ENCODE measurements around the gene GPX3.

Gene GPX3

GRCh38 chr5:151036556-151036955, 16.2 kb downstream of the GPX3 start:
- Histone ChIP-seq H3K36me3 (ENCODE audit: control insufficient read depth, insufficient read depth, low read length, severe bottlenecking) (peaks cover 67% of the 10 kb centered on the region), H3K27me3 (replicated peaks; ENCODE audit: control insufficient read depth, insufficient read depth, low read length) (no peaks in the 10 kb centered on the region), H3K4me3 (ENCODE audit: low read length) (no peak overlapping the region), H3K9ac (ENCODE audit: low read length) (no peak overlapping the region), H3K9me3 (ENCODE audit: control insufficient read depth, low read length) (no peaks in the 10 kb centered on the region), H3K4me1 (ENCODE audit: control insufficient read depth, insufficient read depth, low read length) (peaks cover 39% of the 10 kb centered on the region)
- no peak for DNase-seq (ENCODE audit: low read depth)

DNA sequence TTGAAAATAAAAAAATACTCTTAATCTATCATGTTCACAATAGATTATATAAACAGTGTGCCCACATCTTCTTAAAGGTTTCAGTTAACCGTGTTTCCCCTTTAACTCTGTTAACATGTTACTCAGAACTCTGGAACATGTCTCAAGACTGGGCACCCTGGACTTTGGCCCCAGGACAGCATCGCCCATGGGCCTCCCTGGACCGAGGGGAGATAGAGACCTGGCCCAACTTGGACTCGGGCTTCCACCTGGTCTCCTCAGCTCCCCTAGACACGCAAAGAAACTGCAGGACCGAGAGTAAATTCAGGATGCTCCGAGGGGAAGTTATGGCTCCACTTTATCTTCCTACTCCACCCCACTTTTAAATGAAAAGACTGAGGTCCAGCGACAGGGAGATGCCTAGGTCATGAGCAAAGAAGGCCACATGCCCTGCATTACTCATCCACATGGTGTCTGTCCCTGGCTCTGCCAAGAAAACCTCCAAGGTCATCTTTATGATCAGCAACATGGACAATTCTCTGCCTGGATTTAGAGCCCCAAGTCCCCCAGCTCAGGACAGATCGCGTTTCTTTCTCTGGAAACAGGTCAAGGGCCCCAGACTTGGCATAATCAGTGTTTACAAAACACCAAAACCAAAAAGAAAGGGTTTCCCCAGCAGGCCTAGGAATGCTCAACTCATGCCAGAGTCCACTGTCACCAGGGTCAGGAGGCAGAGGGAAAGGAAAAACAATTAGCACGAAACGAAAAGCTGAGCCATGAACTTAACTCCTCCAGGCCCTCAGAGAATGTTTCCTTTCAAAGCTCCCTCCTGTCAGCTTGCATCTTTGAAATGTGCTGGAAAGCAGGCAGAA, 17.4 kb downstream of the GPX3 start:
- Histone ChIP-seq H3K36me3 (ENCODE audit: control insufficient read depth, insufficient read depth, low read length, severe bottlenecking) (peaks cover 67% of the 10 kb centered on the region), H3K9me3 (ENCODE audit: control insufficient read depth, low read length) (no peaks in the 10 kb centered on the region)
- DNase-seq (ENCODE audit: low read depth) = peak; percentile 90

GRCh38 chr5:151038412-151038745, 18.0 kb downstream of the GPX3 start:
- Histone ChIP-seq H3K9me3 (ENCODE audit: control insufficient read depth, low read length) (no peaks in the 10 kb centered on the region), H3K36me3 (ENCODE audit: control insufficient read depth, insufficient read depth, low read length, severe bottlenecking) (peaks cover 70% of the 10 kb centered on the region), H3K27me3 (replicated peaks; ENCODE audit: control insufficient read depth, insufficient read depth, low read length) (no peaks in the 10 kb centered on the region)

More for the DNA sequence above, 17.4 kb downstream of the GPX3 start:
- Histone ChIP-seq H3K4me3 (ENCODE audit: low read length) (peak overlapping the region; percentile 51), H3K9ac (ENCODE audit: low read length) (peak overlapping the region; percentile 77), H3K27me3 (replicated peaks; ENCODE audit: control insufficient read depth, insufficient read depth, low read length) (no peaks in the 10 kb centered on the region), H3K4me1 (ENCODE audit: control insufficient read depth, insufficient read depth, low read length) (peaks cover 39% of the 10 kb centered on the region)

GRCh38 chr5:151038801-151039238, 18.4 kb downstream of the GPX3 start:
- no peaks in the 10 kb centered on the region for H3K27me3 ChIP-seq (replicated peaks; ENCODE audit: control insufficient read depth, insufficient read depth, low read length)
- H3K36me3 ChIP-seq (ENCODE audit: control insufficient read depth, insufficient read depth, low read length, severe bottlenecking) = peaks cover 72% of the 10 kb centered on the region
- H3K4me1 ChIP-seq (ENCODE audit: control insufficient read depth, insufficient read depth, low read length) = peaks cover 39% of the 10 kb centered on the region
- no peaks in the 10 kb centered on the region for H3K9me3 ChIP-seq (ENCODE audit: control insufficient read depth, low read length)
- peak overlapping the region; percentile 77 for H3K9ac ChIP-seq (ENCODE audit: low read length)
- no peak for DNase-seq (ENCODE audit: low read depth)
- H3K4me3 ChIP-seq (ENCODE audit: low read length) = peak overlapping the region; percentile 51

More at GRCh38 chr5:151038412-151038745, 18.0 kb downstream of the GPX3 start:
- no peak for DNase-seq (ENCODE audit: low read depth)
- Histone ChIP-seq H3K4me3 (ENCODE audit: low read length) (peak overlapping the region; percentile 51), H3K4me1 (ENCODE audit: control insufficient read depth, insufficient read depth, low read length) (peaks cover 39% of the 10 kb centered on the region), H3K9ac (ENCODE audit: low read length) (peak overlapping the region; percentile 77)

GRCh38 chr5:151039665-151040064, 19.3 kb downstream of the GPX3 start:
- Histone ChIP-seq H3K9me3 (ENCODE audit: control insufficient read depth, low read length) (no peaks in the 10 kb centered on the region), H3K4me1 (ENCODE audit: control insufficient read depth, insufficient read depth, low read length) (peaks cover 39% of the 10 kb centered on the region), H3K9ac (ENCODE audit: low read length) (peak overlapping the region; percentile 77), H3K27me3 (replicated peaks; ENCODE audit: control insufficient read depth, insufficient read depth, low read length) (no peaks in the 10 kb centered on the region), H3K4me3 (ENCODE audit: low read length) (no peak overlapping the region), H3K36me3 (ENCODE audit: control insufficient read depth, insufficient read depth, low read length, severe bottlenecking) (peaks cover 72% of the 10 kb centered on the region)
- no peak for DNase-seq (ENCODE audit: low read depth)

GRCh38 chr5:151040211-151040747, 19.9 kb downstream of the GPX3 start:
- Histone ChIP-seq H3K9ac (ENCODE audit: low read length) (peak overlapping the region; percentile 18), H3K9me3 (ENCODE audit: control insufficient read depth, low read length) (no peaks in the 10 kb centered on the region), H3K4me1 (ENCODE audit: control insufficient read depth, insufficient read depth, low read length) (peaks cover 39% of the 10 kb centered on the region), H3K27me3 (replicated peaks; ENCODE audit: control insufficient read depth, insufficient read depth, low read length) (no peaks in the 10 kb centered on the region), H3K4me3 (ENCODE audit: low read length) (no peak overlapping the region), H3K36me3 (ENCODE audit: control insufficient read depth, insufficient read depth, low read length, severe bottlenecking) (peaks cover 70% of the 10 kb centered on the region)
- no peak for DNase-seq (ENCODE audit: low read depth)

DNA sequence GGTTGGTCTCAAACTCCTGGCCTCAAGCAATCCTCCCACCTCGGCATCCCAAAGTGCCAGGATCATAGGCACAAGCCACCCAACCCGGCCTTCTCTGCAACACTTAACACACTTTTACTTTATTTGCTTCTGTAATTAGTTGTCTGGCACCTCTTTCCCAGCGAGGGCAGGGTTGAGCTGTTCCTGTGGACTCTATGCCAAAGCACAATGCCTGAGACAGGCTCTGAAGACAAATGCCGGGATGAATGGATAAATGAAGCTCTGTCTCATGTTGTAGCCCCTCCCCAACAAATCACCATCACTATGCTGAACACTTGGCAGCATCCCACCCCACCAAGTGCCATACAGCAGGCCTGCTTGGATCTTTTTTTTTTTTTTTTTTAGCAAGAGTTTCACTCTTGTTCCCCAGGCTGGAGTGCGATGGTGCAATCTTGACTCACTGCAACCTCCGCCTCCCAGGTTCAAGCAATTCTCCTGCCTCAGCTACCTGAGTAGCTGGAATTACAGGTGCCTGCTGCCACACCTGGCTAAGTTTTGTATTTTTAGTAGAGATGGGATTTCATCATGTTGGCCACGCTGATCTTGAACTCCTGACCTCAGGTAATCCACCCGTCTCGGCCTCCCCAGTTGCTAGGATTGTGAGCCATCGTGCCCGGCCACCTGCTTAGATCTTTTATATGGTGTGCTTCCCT, 21.3 kb downstream of the GPX3 start:
- H3K4me1 ChIP-seq (ENCODE audit: control insufficient read depth, insufficient read depth, low read length) = peaks cover 39% of the 10 kb centered on the region
- H3K9me3 ChIP-seq (ENCODE audit: control insufficient read depth, low read length) = no peaks in the 10 kb centered on the region
- no peaks in the 10 kb centered on the region for H3K27me3 ChIP-seq (replicated peaks; ENCODE audit: control insufficient read depth, insufficient read depth, low read length)
- no peak overlapping the region for H3K9ac ChIP-seq (ENCODE audit: low read length)
- no peak for DNase-seq (ENCODE audit: low read depth)
- H3K4me3 ChIP-seq (ENCODE audit: low read length) = no peak overlapping the region
- H3K36me3 ChIP-seq (ENCODE audit: control insufficient read depth, insufficient read depth, low read length, severe bottlenecking) = peaks cover 70% of the 10 kb centered on the region

GRCh38 chr5:151042453-151043093, 22.2 kb downstream of the GPX3 start:
- Histone ChIP-seq H3K4me1 (ENCODE audit: control insufficient read depth, insufficient read depth, low read length) (peaks cover 33% of the 10 kb centered on the region), H3K27me3 (replicated peaks; ENCODE audit: control insufficient read depth, insufficient read depth, low read length) (no peaks in the 10 kb centered on the region), H3K9ac (ENCODE audit: low read length) (no peak overlapping the region), H3K4me3 (ENCODE audit: low read length) (no peak overlapping the region), H3K36me3 (ENCODE audit: control insufficient read depth, insufficient read depth, low read length, severe bottlenecking) (peaks cover 76% of the 10 kb centered on the region), H3K9me3 (ENCODE audit: control insufficient read depth, low read length) (no peaks in the 10 kb centered on the region)
- no peak for DNase-seq (ENCODE audit: low read depth)

DNA sequence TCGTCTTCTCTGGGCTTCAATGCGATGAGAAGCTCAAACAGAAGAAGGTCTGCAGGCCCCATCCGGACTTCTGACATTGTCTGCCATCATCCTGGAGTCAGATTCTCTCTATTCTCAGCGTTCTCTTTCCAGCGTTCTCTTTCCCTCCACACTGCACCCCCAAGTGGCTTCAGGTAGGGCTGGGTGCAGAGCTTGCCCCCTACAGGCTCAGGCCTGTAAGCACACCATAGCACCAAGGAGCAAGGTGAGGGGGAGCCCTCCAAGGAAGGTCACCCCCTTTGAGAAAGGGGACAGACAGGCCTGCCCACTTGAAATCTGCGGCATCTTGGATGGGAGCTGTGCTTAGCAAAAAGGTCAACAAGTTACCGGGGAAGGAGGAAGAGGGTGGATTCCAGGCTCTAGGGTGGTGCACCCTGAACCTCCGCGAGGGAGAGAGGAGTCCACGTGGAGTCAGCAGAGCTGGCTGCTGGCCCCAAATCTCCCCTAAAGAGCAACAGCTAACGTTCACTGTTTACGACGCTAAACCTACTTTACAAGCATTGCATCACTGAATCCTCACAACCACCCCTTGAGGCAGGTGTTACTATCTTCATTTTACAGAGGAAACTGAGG, 27.5 kb downstream of the GPX3 start:
- Histone ChIP-seq H3K4me3 (ENCODE audit: low read length) (no peak overlapping the region), H3K9me3 (ENCODE audit: control insufficient read depth, low read length) (no peaks in the 10 kb centered on the region), H3K4me1 (ENCODE audit: control insufficient read depth, insufficient read depth, low read length) (peaks cover 27% of the 10 kb centered on the region), H3K36me3 (ENCODE audit: control insufficient read depth, insufficient read depth, low read length, severe bottlenecking) (peaks cover 83% of the 10 kb centered on the region), H3K9ac (ENCODE audit: low read length) (no peak overlapping the region), H3K27me3 (replicated peaks; ENCODE audit: control insufficient read depth, insufficient read depth, low read length) (no peaks in the 10 kb centered on the region)
- DNase-seq (ENCODE audit: low read depth) = peak; percentile 53

GRCh38 chr5:151048526-151048925, 28.1 kb downstream of the GPX3 start:
- Histone ChIP-seq H3K27me3 (replicated peaks; ENCODE audit: control insufficient read depth, insufficient read depth, low read length) (no peaks in the 10 kb centered on the region), H3K9ac (ENCODE audit: low read length) (peak overlapping the region; percentile 35), H3K9me3 (ENCODE audit: control insufficient read depth, low read length) (no peaks in the 10 kb centered on the region), H3K4me1 (ENCODE audit: control insufficient read depth, insufficient read depth, low read length) (peaks cover 27% of the 10 kb centered on the region), H3K36me3 (ENCODE audit: control insufficient read depth, insufficient read depth, low read length, severe bottlenecking) (peaks cover 80% of the 10 kb centered on the region), H3K4me3 (ENCODE audit: low read length) (no peak overlapping the region)
- DNase-seq (ENCODE audit: low read depth) = no peak
